H1 (cell line): Measurements from ENCODE around the gene ANAPC5. TPM values are rescaled to one million over a fixed set of nuclear protein-coding genes. Genes with fewer than 3 reads are reported as not detected.

ENCODE experiments used
- CTCF ChIA-PET: fragments of 300-600 bp; sonication (Branson Sonifier 250); formaldehyde crosslinking; loops from one replicate; lab custom pipeline; 2021; ENCODE audit not compliant: partially characterized antibody; lab: Charles Lee
- POLR2A ChIA-PET: fragments of 300-600 bp; sonication (Branson Sonifier 250); formaldehyde crosslinking; loops from one replicate; lab custom pipeline; 2021; ENCODE audit warnings: inconsistent platforms; ENCODE audit not compliant: partially characterized antibody; lab: Charles Lee
- DNase-seq, 2 experiments: peaks; one replicate each; pipeline versions ENCODE4 v3.0.0 to v3.0.0-alpha.2; 2010 to 2022; ENCODE audit warnings: low spot score in 2 of 2, low read depth in 1 of 2, mixed read lengths in 1 of 2
- FAIRE-seq: peaks from 2 replicates; lab custom pipeline; 2011; peaks lifted over from hg19 to GRCh38; lab: Jason Lieb, UNC
- H2AFZ ChIP-seq: 2 replicates; pipeline ENCODE4 v1.8.1; 2012; ENCODE audit warnings: low read length, inconsistent platforms
- H2AK5ac ChIP-seq: 2 replicates; pipeline ENCODE4 v1.6.1; 2013; ENCODE audit warnings: low read depth, low read length
- H2BK120ac ChIP-seq: replicated peaks from 2 replicates; pipeline ENCODE3; 2013; ENCODE audit warnings: low read depth, low read length, inconsistent platforms
- H2BK12ac ChIP-seq: 2 replicates; pipeline ENCODE4 v1.6.1; 2013; ENCODE audit warnings: low read depth, low read length
- H2BK15ac ChIP-seq: 2 replicates; pipeline ENCODE4 v1.6.1; 2013; ENCODE audit warnings: low read length
- H2BK20ac ChIP-seq: 2 replicates; pipeline ENCODE4 v1.6.1; 2013; ENCODE audit warnings: low read length
- H2BK5ac ChIP-seq: 2 replicates; pipeline ENCODE4 v1.6.1; 2013; ENCODE audit warnings: low read depth, low read length
- H3K14ac ChIP-seq: 2 replicates; pipeline ENCODE4 v1.6.1; 2013; ENCODE audit warnings: inconsistent platforms; ENCODE audit not compliant: insufficient read length
- H3K18ac ChIP-seq: 2 replicates; pipeline ENCODE4 v1.6.1; 2013; ENCODE audit warnings: low read length; ENCODE audit errors: extremely low read depth
- H3K23ac ChIP-seq: 2 replicates; pipeline ENCODE4 v1.6.1; 2013; ENCODE audit warnings: inconsistent platforms; ENCODE audit not compliant: insufficient read length
- H3K23me2 ChIP-seq: 2 replicates; pipeline ENCODE4 v1.6.1; 2013; ENCODE audit warnings: low read depth, low read length
- H3K27ac ChIP-seq: 2 replicates; pipeline ENCODE4 v1.6.1; 2011; ENCODE audit warnings: low read depth, low read length, inconsistent platforms
- H3K27me3 ChIP-seq, 4 experiments: replicated peaks in 1 of 4; 1 replicate in 1 of 4; 2 replicates in 3 of 4; pipeline versions ENCODE4 v1.6.1 to v1.8.1; 2011 to 2013; ENCODE audit warnings: low read length in 3 of 4, mild to moderate bottlenecking in 3 of 4, inconsistent platforms in 2 of 4, mixed read lengths in 2 of 4, moderate library complexity in 1 of 4; ENCODE audit not compliant: control insufficient read depth in 3 of 4, insufficient read depth in 3 of 4; ENCODE audit errors: extremely low read depth in 1 of 4
- H3K36me3 ChIP-seq, 4 experiments: 2 replicates each; pipeline versions ENCODE4 v1.6.1 to v1.8.1; 2011 to 2013; ENCODE audit warnings: mild to moderate bottlenecking in 4 of 4, low read length in 3 of 4, moderate library complexity in 2 of 4, control low read depth in 1 of 4, inconsistent platforms in 1 of 4; ENCODE audit not compliant: insufficient read depth in 4 of 4, control insufficient read depth in 2 of 4
- H3K4ac ChIP-seq: replicated peaks from 2 replicates; pipeline ENCODE3; 2013; ENCODE audit warnings: low read length, low read depth, mixed read lengths, inconsistent platforms; ENCODE audit not compliant: insufficient read length
- H3K4me1 ChIP-seq, 4 experiments: replicated peaks in 1 of 4; 1 replicate in 1 of 4; 2 replicates in 3 of 4; pipeline versions ENCODE4 v1.6.1 to v1.8.1; 2011 to 2013; ENCODE audit warnings: low read length in 3 of 4, inconsistent platforms in 2 of 4, mixed read lengths in 1 of 4; ENCODE audit not compliant: insufficient read depth in 4 of 4, control insufficient read depth in 3 of 4
- H3K4me2 ChIP-seq, 2 experiments: 2 replicates each; pipeline versions ENCODE4 v1.6.1 to v1.8.1; 2011 to 2013; ENCODE audit warnings: low read depth in 2 of 2, low read length in 2 of 2, control low read depth in 1 of 2, inconsistent platforms in 1 of 2, mild to moderate bottlenecking in 1 of 2; ENCODE audit not compliant: insufficient read depth in 1 of 2
- H3K4me3 ChIP-seq, 4 experiments: fragments of 200-600, 300-600 bp in 1 of 4; sonication (generic), shearing (Covaris generic), sonication (Bioruptor Twin) in 1 of 4; 2 replicates each; pipeline versions ENCODE4 v1.5.1 to v1.8.1; 2011 to 2016; ENCODE audit warnings: low read length in 4 of 4, low read depth in 3 of 4, control low read depth in 2 of 4, inconsistent platforms in 2 of 4, mild to moderate bottlenecking in 2 of 4, mixed read lengths in 1 of 4, moderate library complexity in 1 of 4; ENCODE audit not compliant: insufficient read depth in 2 of 4; ENCODE audit errors: extremely low read depth in 1 of 4
- H3K56ac ChIP-seq: replicated peaks from 2 replicates; pipeline ENCODE3; 2013; ENCODE audit warnings: low read depth, mild to moderate bottlenecking, mixed read lengths, low read length, inconsistent platforms; ENCODE audit not compliant: insufficient read length
- H3K79me1 ChIP-seq: 2 replicates; pipeline ENCODE4 v1.6.1; 2013; ENCODE audit warnings: low read depth, low read length, control low read depth
- H3K79me2 ChIP-seq, 2 experiments: 2 replicates each; pipeline versions ENCODE4 v1.6.1 to v1.8.1; 2012 to 2013; ENCODE audit warnings: low read length in 2 of 2, mild to moderate bottlenecking in 2 of 2, inconsistent platforms in 1 of 2; ENCODE audit not compliant: insufficient read depth in 2 of 2, control insufficient read depth in 1 of 2
- H3K9ac ChIP-seq, 4 experiments: replicated peaks in 1 of 4; 1 replicate in 1 of 4; 2 replicates in 3 of 4; pipeline versions ENCODE4 v1.6.1 to v1.8.1; 2011 to 2013; ENCODE audit warnings: low read depth in 3 of 4, low read length in 3 of 4, control low read depth in 2 of 4, mild to moderate bottlenecking in 2 of 4, moderate library complexity in 2 of 4, inconsistent platforms in 1 of 4; ENCODE audit errors: extremely low read depth in 1 of 4
- H3K9me3 ChIP-seq, 2 experiments: 2 replicates each; pipeline versions ENCODE4 v1.6.1 to v1.8.1; 2012 to 2013; ENCODE audit warnings: mild to moderate bottlenecking in 2 of 2, moderate library complexity in 2 of 2, control low read depth in 1 of 2, inconsistent platforms in 1 of 2, low read depth in 1 of 2, low read length in 1 of 2, mixed read lengths in 1 of 2; ENCODE audit not compliant: insufficient read depth in 2 of 2
- H4K20me1 ChIP-seq, 2 experiments: replicated peaks in 1 of 2; 2 replicates each; pipeline versions ENCODE3 to v1.8.1; 2011 to 2013; ENCODE audit warnings: inconsistent platforms in 2 of 2, low read length in 2 of 2, mild to moderate bottlenecking in 1 of 2; ENCODE audit not compliant: insufficient read depth in 2 of 2, control insufficient read depth in 1 of 2
- H4K5ac ChIP-seq: 2 replicates; pipeline ENCODE4 v1.6.1; 2013; ENCODE audit warnings: low read length, low read depth, mixed read lengths, inconsistent platforms; ENCODE audit not compliant: insufficient read length
- H4K8ac ChIP-seq: 2 replicates; pipeline ENCODE4 v1.8.0; 2013; ENCODE audit warnings: mild to moderate bottlenecking, moderate library complexity, low read length, inconsistent platforms; ENCODE audit not compliant: insufficient read depth; ENCODE audit errors: extremely low read depth
- H4K91ac ChIP-seq: replicated peaks from 2 replicates; pipeline ENCODE3; 2013; ENCODE audit warnings: low read length, mixed read lengths, inconsistent platforms; ENCODE audit not compliant: insufficient read length
- BACH1 ChIP-seq: IDR thresholded peaks from 2 replicates; pipeline ENCODE4 v1.6.1; 2012; ENCODE audit warnings: low read length, improper control_type of control experiment
- CBX5 ChIP-seq: fragments of 300-800, 300-1000 bp; sonication (generic); IDR thresholded peaks from 2 replicates; pipeline ENCODE4 v1.7.1; 2016; ENCODE audit warnings: antibody characterized with exemption, low read length, low read depth
- CHD1 ChIP-seq: IDR thresholded peaks from 2 replicates; pipeline ENCODE4 v1.6.1; 2012; ENCODE audit warnings: low read depth, low read length, improper control_type of control experiment
- EZH2 ChIP-seq: fragments of 200-600 bp; sonication (generic); IDR thresholded peaks from 2 replicates; pipeline ENCODE4 v1.7.1; 2012; ENCODE audit warnings: low read depth, mild to moderate bottlenecking, moderate library complexity, low read length, inconsistent platforms; ENCODE audit not compliant: severe bottlenecking
- HDAC6 ChIP-seq: IDR thresholded peaks from one replicate; pipeline ENCODE4 v1.7.1; 2012; ENCODE audit warnings: low read depth, mild to moderate bottlenecking, inconsistent platforms, low read length, moderate library complexity
- MAFK ChIP-seq: IDR thresholded peaks from 2 replicates; pipeline ENCODE4 v1.6.1; 2012; ENCODE audit warnings: low read depth, mild to moderate bottlenecking, improper control_type of control experiment, low read length
- NANOG ChIP-seq: IDR thresholded peaks from 2 replicates; pipeline ENCODE4 v1.6.1; 2011; ENCODE audit warnings: low read length, low read depth, mild to moderate bottlenecking, inconsistent platforms; ENCODE audit not compliant: insufficient read depth, poor library complexity, severe bottlenecking
- SAP30 ChIP-seq: fragments of 300-600 bp; sonication (generic); IDR thresholded peaks from 2 replicates; pipeline ENCODE4 v1.7.1; 2012; ENCODE audit warnings: low read length, moderate library complexity, mild to moderate bottlenecking, inconsistent platforms; ENCODE audit not compliant: insufficient read depth, insufficient replicate concordance
- TBP ChIP-seq: IDR thresholded peaks from 2 replicates; pipeline ENCODE4 v1.6.1; 2011; ENCODE audit warnings: low read depth, low read length, improper control_type of control experiment
- TEAD4 ChIP-seq: IDR thresholded peaks from 2 replicates; pipeline ENCODE4 v1.6.1; 2012; ENCODE audit warnings: low read depth, low read length, inconsistent platforms, mixed read lengths
- WGBS, 2 experiments: shearing (Covaris generic) in 1 of 2; methylation state at CpG; one replicate each; pipeline versions ENCODE4 v1.1.6 to v1.1.7; 2013 to 2015; ENCODE audit warnings: low lambda C conversion rate in 2 of 2, mixed read lengths in 2 of 2, inconsistent platforms in 1 of 2, low coverage in 1 of 2, missing lambda C conversion rate in 1 of 2; ENCODE audit not compliant: insufficient replicate concordance in 2 of 2, insufficient coverage in 1 of 2, insufficient read length in 1 of 2; ENCODE audit errors: extremely low coverage in 1 of 2, missing lambda C conversion rate in 1 of 2; 5-methylcytosine and 5-hydroxymethylcytosine counted together
- polyA plus RNA-seq, 7 experiments: library from polyadenylated mRNA; depleted of rRNA in 3 of 7; stranded (reverse) in 5 of 7; unstranded in 2 of 7; fragments of >200 nt in 5 of 7; fragments of 200-250 nt in 2 of 7; gene quantifications; 1 replicate in 5 of 7; 2 replicates in 1 of 7; 4 replicates in 1 of 7; pipeline versions ENCODE4 v1.2.1 to v1.2.3, GENCODE V29; 2011 to 2013; ENCODE audit warnings: missing spikeins in 2 of 7, mixed read lengths in 2 of 7
- total RNA-seq: library from RNA; stranded (reverse); fragmentation: NEBNext Ultra II Directional; extraction: Animal tissue kit (Norgen Biotek cat#: 25700); gene quantifications from 2 replicates; pipeline ENCODE4 v1.2.1, GENCODE V29; 2021

The ANAPC5 gene
- total and polyA plus RNA-seq, 2 of the 8 experiments (the other 6 are each of a cell fraction or from before 2014, with no cell fraction given): 103 to 127 TPM

GRCh38 chr12:121331248-121331647 lies 21.0 kb downstream of the ANAPC5 start:
- Histone ChIP-seq H2BK5ac (no peak overlapping the region), H2BK120ac (no peak overlapping the region), H3K79me2 (no peaks in the 10 kb centered on the region), H3K18ac (no peak overlapping the region), H2AK5ac (no peak overlapping the region), H3K56ac (no peak overlapping the region), H3K4me1 (no peaks in the 10 kb centered on the region), H3K4me2 (no peak overlapping the region), H2BK20ac (no peak overlapping the region), H2BK12ac (no peak overlapping the region), H3K9me3 (no peaks in the 10 kb centered on the region), H3K14ac (no peak overlapping the region), H4K5ac (no peak overlapping the region), H4K8ac (no peak overlapping the region), H3K4me3 (no peak overlapping the region), H3K4ac (no peak overlapping the region), H3K36me3 (peaks cover 30 to 77% (median 63%) of the 10 kb centered on the region in 4 experiments), H3K27me3 (no peaks in the 10 kb centered on the region), H3K23ac (no peak overlapping the region), H3K27ac (no peak overlapping the region), H3K79me1 (no peaks in the 10 kb centered on the region), H2BK15ac (no peak overlapping the region), H3K9ac (no peak overlapping the region), H4K20me1 (peaks cover 1 to 2% of the 10 kb centered on the region in 2 experiments), H3K23me2 (no peaks in the 10 kb centered on the region), H2AFZ (no peak overlapping the region), H4K91ac (no peak overlapping the region)
- ChIA-PET POLR2A (no interaction called here), CTCF (interaction anchor here (0.9 kb wide), 1 partner anchor 94 kb away, joined by 3 read pairs; no protein-coding TSS in a partner anchor)
- 90% methylated on average over 6 of the region's 6 CpGs; no CpG with 5 or more reads in 1 of the 2 experiments for WGBS, 2 experiments
- DNase-seq (no peak), FAIRE-seq (no peak)
- TF ChIP-seq CBX5: no peak
- no peak for TF ChIP-seq TBP
- no peak for TF ChIP-seq TEAD4
- no peak for TF ChIP-seq NANOG
- no peak for TF ChIP-seq EZH2
- TF ChIP-seq HDAC6: no peak
- TF ChIP-seq MAFK: no peak
- TF ChIP-seq SAP30: no peak
- TF ChIP-seq CHD1: no peak
- TF ChIP-seq BACH1: no peak
